Measurements from ENCODE around the gene CARD19. TPM values are rescaled to one million over a fixed set of nuclear protein-coding genes. Genes with fewer than 3 reads are reported as not detected.

The CARD19 gene
- total RNA-seq, 1 experiment from 2014 or later = 54.5 TPM

DNA sequence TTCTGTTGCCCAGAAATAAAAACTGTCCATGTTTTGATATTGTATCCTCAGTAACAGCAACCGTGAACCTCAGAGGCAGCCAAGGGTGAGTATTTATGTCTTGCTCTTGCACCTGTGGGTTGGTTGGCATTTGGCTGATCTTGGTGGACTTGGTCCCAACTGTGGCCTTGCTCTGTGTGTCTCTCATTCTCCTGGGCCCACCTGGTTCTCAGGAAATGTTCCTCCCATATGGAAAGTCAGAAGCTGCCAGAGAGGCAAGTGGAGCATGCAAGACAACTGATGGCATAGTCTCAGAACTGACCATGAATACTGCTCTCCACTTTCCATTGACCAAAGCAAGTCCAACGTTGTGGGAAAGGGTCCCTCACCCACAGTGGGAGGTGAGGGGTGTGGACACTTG is 51.6 kb downstream of the CARD19 start:
- Histone ChIP-seq H3K79me2 (ENCODE audit: insufficient read depth, low read length) (no peaks in the 10 kb centered on the region), H3K4me2 (ENCODE audit: low read length) (no peak overlapping the region), H3K9me2 (ENCODE audit: insufficient read depth) (no peaks in the 10 kb centered on the region), H3K9me3 (ENCODE audit: control insufficient read depth in 1 of 2, insufficient read depth in 1 of 2, low read depth in 1 of 2, low read length in 2 of 2) (peaks cover 0 to 6% of the 10 kb centered on the region in 2 experiments; a peak in 1 of 4 replicates), H3K4me3 (replicated peaks in 1 of 2; ENCODE audit: low read depth in 1 of 2, low read length in 2 of 2) (no peak overlapping the region), H2AFZ (ENCODE audit: low read depth, low read length, poor library complexity, severe bottlenecking) (no peak overlapping the region), H3K9ac (ENCODE audit: low read length) (no peak overlapping the region), H3K4me1 (ENCODE audit: control insufficient read depth in 1 of 2, insufficient read depth in 2 of 2, low read length in 2 of 2) (peaks cover 8 to 11% of the 10 kb centered on the region in 2 experiments), H3K27me3 (ENCODE audit: insufficient read depth, low read length) (no peaks in the 10 kb centered on the region), H3K27ac (ENCODE audit: low read depth, low read length) (no peak overlapping the region), H4K20me1 (ENCODE audit: insufficient read depth) (no peaks in the 10 kb centered on the region), H3K36me3 (ENCODE audit: control insufficient read depth in 1 of 2, insufficient read depth in 2 of 2, low read length in 2 of 2) (no peaks in the 10 kb centered on the region)
- POLR2A ChIA-PET = no interaction called here
- CTCF ChIA-PET = no interaction called here
- intact Hi-C loops (cut with micrococcal nuclease) = no loop called here
- BruUV-seq (replicated peaks) = no TSS peak
- RAD21 ChIA-PET (ENCODE audit: low non-redundant PET in 1 of 2, low total read pairs in 2 of 2, uncharacterized antibody in 2 of 2, unreplicated experiment in 2 of 2) = no interaction called here
- TF ChIP-seq, protein P1, sequence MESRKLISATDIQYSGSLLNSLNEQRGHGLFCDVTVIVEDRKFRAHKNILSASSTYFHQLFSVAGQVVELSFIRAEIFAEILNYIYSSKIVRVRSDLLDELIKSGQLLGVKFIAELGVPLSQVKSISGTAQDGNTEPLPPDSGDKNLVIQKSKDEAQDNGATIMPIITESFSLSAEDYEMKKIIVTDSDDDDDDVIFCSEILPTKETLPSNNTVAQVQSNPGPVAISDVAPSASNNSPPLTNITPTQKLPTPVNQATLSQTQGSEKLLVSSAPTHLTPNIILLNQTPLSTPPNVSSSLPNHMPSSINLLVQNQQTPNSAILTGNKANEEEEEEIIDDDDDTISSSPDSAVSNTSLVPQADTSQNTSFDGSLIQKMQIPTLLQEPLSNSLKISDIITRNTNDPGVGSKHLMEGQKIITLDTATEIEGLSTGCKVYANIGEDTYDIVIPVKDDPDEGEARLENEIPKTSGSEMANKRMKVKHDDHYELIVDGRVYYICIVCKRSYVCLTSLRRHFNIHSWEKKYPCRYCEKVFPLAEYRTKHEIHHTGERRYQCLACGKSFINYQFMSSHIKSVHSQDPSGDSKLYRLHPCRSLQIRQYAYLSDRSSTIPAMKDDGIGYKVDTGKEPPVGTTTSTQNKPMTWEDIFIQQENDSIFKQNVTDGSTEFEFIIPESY (IDR thresholded peaks at IDR 0.05; ENCODE audit: extremely low read depth, insufficient replicate concordance, low read length) = no peak
- TF ChIP-seq SP1 (IDR thresholded peaks at IDR 0.05; ENCODE audit: low read depth) (no peak), CBX3 (IDR thresholded peaks at IDR 0.05; ENCODE audit: low read depth) (no peak), EZH2phosphoT487 (IDR thresholded peaks at IDR 0.05; ENCODE audit: borderline replicate concordance) (no peak), POLR2A (IDR thresholded peaks at IDR 0.05; ENCODE audit: borderline replicate concordance, extremely low read depth, insufficient read depth, insufficient read length) (no peak), SRF (IDR thresholded peaks at IDR 0.05; ENCODE audit: low read depth) (no peak), ELF1 (IDR thresholded peaks at IDR 0.05; ENCODE audit: borderline replicate concordance, low read depth) (no peak), JUND (IDR thresholded peaks at IDR 0.05) (no peak), EGR1 (IDR thresholded peaks at IDR 0.05; ENCODE audit: low read depth) (no peak), CEBPB (IDR thresholded peaks at IDR 0.05; ENCODE audit: low read depth) (no peak)
- TF ChIP-seq, protein P2, sequence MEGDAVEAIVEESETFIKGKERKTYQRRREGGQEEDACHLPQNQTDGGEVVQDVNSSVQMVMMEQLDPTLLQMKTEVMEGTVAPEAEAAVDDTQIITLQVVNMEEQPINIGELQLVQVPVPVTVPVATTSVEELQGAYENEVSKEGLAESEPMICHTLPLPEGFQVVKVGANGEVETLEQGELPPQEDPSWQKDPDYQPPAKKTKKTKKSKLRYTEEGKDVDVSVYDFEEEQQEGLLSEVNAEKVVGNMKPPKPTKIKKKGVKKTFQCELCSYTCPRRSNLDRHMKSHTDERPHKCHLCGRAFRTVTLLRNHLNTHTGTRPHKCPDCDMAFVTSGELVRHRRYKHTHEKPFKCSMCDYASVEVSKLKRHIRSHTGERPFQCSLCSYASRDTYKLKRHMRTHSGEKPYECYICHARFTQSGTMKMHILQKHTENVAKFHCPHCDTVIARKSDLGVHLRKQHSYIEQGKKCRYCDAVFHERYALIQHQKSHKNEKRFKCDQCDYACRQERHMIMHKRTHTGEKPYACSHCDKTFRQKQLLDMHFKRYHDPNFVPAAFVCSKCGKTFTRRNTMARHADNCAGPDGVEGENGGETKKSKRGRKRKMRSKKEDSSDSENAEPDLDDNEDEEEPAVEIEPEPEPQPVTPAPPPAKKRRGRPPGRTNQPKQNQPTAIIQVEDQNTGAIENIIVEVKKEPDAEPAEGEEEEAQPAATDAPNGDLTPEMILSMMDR (IDR thresholded peaks at IDR 0.05 in 2 of 3, conservative IDR thresholded peaks at IDR 0.05 in 1 of 3; ENCODE audit: borderline replicate concordance in 1 of 3, insufficient read depth in 1 of 3, low read depth in 2 of 3, low read length in 2 of 3) = no peak
- TF ChIP-seq, protein P3, sequence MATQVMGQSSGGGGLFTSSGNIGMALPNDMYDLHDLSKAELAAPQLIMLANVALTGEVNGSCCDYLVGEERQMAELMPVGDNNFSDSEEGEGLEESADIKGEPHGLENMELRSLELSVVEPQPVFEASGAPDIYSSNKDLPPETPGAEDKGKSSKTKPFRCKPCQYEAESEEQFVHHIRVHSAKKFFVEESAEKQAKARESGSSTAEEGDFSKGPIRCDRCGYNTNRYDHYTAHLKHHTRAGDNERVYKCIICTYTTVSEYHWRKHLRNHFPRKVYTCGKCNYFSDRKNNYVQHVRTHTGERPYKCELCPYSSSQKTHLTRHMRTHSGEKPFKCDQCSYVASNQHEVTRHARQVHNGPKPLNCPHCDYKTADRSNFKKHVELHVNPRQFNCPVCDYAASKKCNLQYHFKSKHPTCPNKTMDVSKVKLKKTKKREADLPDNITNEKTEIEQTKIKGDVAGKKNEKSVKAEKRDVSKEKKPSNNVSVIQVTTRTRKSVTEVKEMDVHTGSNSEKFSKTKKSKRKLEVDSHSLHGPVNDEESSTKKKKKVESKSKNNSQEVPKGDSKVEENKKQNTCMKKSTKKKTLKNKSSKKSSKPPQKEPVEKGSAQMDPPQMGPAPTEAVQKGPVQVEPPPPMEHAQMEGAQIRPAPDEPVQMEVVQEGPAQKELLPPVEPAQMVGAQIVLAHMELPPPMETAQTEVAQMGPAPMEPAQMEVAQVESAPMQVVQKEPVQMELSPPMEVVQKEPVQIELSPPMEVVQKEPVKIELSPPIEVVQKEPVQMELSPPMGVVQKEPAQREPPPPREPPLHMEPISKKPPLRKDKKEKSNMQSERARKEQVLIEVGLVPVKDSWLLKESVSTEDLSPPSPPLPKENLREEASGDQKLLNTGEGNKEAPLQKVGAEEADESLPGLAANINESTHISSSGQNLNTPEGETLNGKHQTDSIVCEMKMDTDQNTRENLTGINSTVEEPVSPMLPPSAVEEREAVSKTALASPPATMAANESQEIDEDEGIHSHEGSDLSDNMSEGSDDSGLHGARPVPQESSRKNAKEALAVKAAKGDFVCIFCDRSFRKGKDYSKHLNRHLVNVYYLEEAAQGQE (IDR thresholded peaks at IDR 0.05; ENCODE audit: low read depth) = no peak
- TF ChIP-seq, protein P4, sequence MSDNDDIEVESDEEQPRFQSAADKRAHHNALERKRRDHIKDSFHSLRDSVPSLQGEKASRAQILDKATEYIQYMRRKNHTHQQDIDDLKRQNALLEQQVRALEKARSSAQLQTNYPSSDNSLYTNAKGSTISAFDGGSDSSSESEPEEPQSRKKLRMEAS (IDR thresholded peaks at IDR 0.05) = no peak
- TF ChIP-seq, protein P5, sequence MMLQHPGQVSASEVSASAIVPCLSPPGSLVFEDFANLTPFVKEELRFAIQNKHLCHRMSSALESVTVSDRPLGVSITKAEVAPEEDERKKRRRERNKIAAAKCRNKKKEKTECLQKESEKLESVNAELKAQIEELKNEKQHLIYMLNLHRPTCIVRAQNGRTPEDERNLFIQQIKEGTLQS (IDR thresholded peaks at IDR 0.05) = no peak
- no peak for ATAC-seq
- no peak for DNase-seq (ENCODE audit: low read depth, low spot score)
